Measurements from ENCODE around the gene DSG3. TPM values are rescaled to one million over a fixed set of nuclear protein-coding genes. Genes with fewer than 3 reads are reported as not detected.

Gene DSG3
- total and polyA plus RNA-seq, 2 donors from 2014 or later, result not detected

- no peak overlapping the region for H3K9ac ChIP-seq (ENCODE audit: low read length in 3 of 3)
- no peak for DNase-seq
- no peaks in the 10 kb centered on the region for H3K27me3 ChIP-seq (ENCODE audit: control insufficient read depth, insufficient read depth, low read length)
- H3K4me3 ChIP-seq (ENCODE audit: low read length in 3 of 3), result no peak overlapping the region
- H3K4me1 ChIP-seq (ENCODE audit: control insufficient read depth in 2 of 3, insufficient read depth in 2 of 3, low read depth in 1 of 3, low read length in 3 of 3), result no peaks in the 10 kb centered on the region
- no peak overlapping the region for H3K27ac ChIP-seq (ENCODE audit: low read depth in 2 of 2, low read length in 2 of 2)
- no peaks in the 10 kb centered on the region for H3K36me3 ChIP-seq (ENCODE audit: control insufficient read depth in 2 of 3, insufficient read depth in 3 of 3, low read length in 3 of 3)
- FAIRE-seq, result no peak
- TF ChIP-seq CTCF (IDR thresholded peaks at IDR 0.05; ENCODE audit: borderline replicate concordance, extremely low read depth, insufficient read depth), result no peak
- H3K9me3 ChIP-seq (ENCODE audit: control insufficient read depth in 2 of 3, insufficient read depth in 1 of 3, low read length in 3 of 3), result peaks cover 0 to 5% (median 0%) of the 10 kb centered on the region in 3 donors
- intact Hi-C loops (cut with DNase I), result no loop called here
Observed at GRCh38 chr18:31407649-31408048, 39.9 kb upstream of the DSG3 start.

GRCh38 chr18:31409276-31409675 is 38.3 kb upstream of the DSG3 start:
- intact Hi-C loops (cut with DNase I), result no loop called here
- Histone ChIP-seq H3K36me3 (ENCODE audit: control insufficient read depth in 2 of 3, insufficient read depth in 3 of 3, low read length in 3 of 3) (no peaks in the 10 kb centered on the region), H3K9me3 (ENCODE audit: control insufficient read depth in 2 of 3, insufficient read depth in 1 of 3, low read length in 3 of 3) (peaks cover 0 to 5% (median 0%) of the 10 kb centered on the region in 3 donors), H3K27ac (ENCODE audit: low read depth in 2 of 2, low read length in 2 of 2) (no peak overlapping the region), H3K9ac (ENCODE audit: low read length in 3 of 3) (no peak overlapping the region), H3K27me3 (ENCODE audit: control insufficient read depth, insufficient read depth, low read length) (no peaks in the 10 kb centered on the region), H3K4me3 (ENCODE audit: low read length in 3 of 3) (no peak overlapping the region), H3K4me1 (ENCODE audit: control insufficient read depth in 2 of 3, insufficient read depth in 2 of 3, low read depth in 1 of 3, low read length in 3 of 3) (no peaks in the 10 kb centered on the region)
- DNase-seq (no peak), FAIRE-seq (no peak)
- no peak for TF ChIP-seq CTCF (IDR thresholded peaks at IDR 0.05; ENCODE audit: borderline replicate concordance, extremely low read depth, insufficient read depth)

GRCh38 chr18:31410716-31411483 is 36.6 kb upstream of the DSG3 start:
- H3K4me1 ChIP-seq (ENCODE audit: control insufficient read depth in 2 of 3, insufficient read depth in 2 of 3, low read depth in 1 of 3, low read length in 3 of 3), result no peaks in the 10 kb centered on the region
- no peak overlapping the region for H3K27ac ChIP-seq (ENCODE audit: low read depth in 2 of 2, low read length in 2 of 2)
- H3K4me3 ChIP-seq (ENCODE audit: low read length in 3 of 3), result peak overlapping the region in 1 of 3 donors; percentile 24
- H3K27me3 ChIP-seq (ENCODE audit: control insufficient read depth, insufficient read depth, low read length), result no peaks in the 10 kb centered on the region
- no peak for TF ChIP-seq CTCF (IDR thresholded peaks at IDR 0.05; ENCODE audit: borderline replicate concordance, extremely low read depth, insufficient read depth)
- intact Hi-C loops (cut with DNase I), result no loop called here
- FAIRE-seq, result no peak
- peaks cover 0 to 5% (median 0%) of the 10 kb centered on the region in 3 donors for H3K9me3 ChIP-seq (ENCODE audit: control insufficient read depth in 2 of 3, insufficient read depth in 1 of 3, low read length in 3 of 3)
- DNase-seq, result peak in 2 of 5 donors; percentile 39 to 51
- H3K36me3 ChIP-seq (ENCODE audit: control insufficient read depth in 2 of 3, insufficient read depth in 3 of 3, low read length in 3 of 3), result no peaks in the 10 kb centered on the region
- no peak overlapping the region for H3K9ac ChIP-seq (ENCODE audit: low read length in 3 of 3)

Data from kidney (tissue), 14 donors.